C4-2B (cell line): Measurements from ENCODE around the gene SATB1.

Source experiments
- CTCF ChIP-seq: fragments of 450-650 bp; conservative IDR thresholded peaks from 2 replicates; pipeline ENCODE4 v1.5.1; 2017; ENCODE audit warnings: mild to moderate bottlenecking
- ZFX ChIP-seq: fragments of 450-650 bp; IDR thresholded peaks from 2 replicates; pipeline ENCODE4 v1.6.1; 2017

- no peak for TF ChIP-seq CTCF
- TF ChIP-seq ZFX: no peak
Observed at GRCh38 chr3:18355832-18356231, 69.3 kb downstream of the SATB1 start.
